GM19328 (cell line): ENCODE data around the gene SPRYD3.
A peak's percentile ranks its signal among the peaks of the same experiment; 100 is the strongest.
"Not testable (repeated sequence)": the region's sequence is repeated elsewhere in the genome, so short reads cannot be mapped to it uniquely, and the experiment has no call there.

Experiments used
- ATAC-seq: cut with Tn5 transposase; IDR thresholded peaks from one replicate; pipeline ENCODE4 v1.9.1; 2021; ENCODE audit warnings: mild to moderate bottlenecking, moderate library complexity; ENCODE audit not compliant: unreplicated experiment

Gene SPRYD3

GRCh38 chr12:53079226-53080117, at the start of gene SPRYD3:
Gene SPRYD3, minus strand, starts transcription at chr12:53079390. Its CDS starts 57 bp downstream, at chr12:53079333.
- peak; percentile 99 for ATAC-seq

GRCh38 chr12:53127169-53127568, 48.0 kb upstream of the SPRYD3 start:
- ATAC-seq: no peak

GRCh38 chr12:53124352-53124723, 45.1 kb upstream of the SPRYD3 start:
- no peak for ATAC-seq

- no peak for ATAC-seq
These were observed 44.6 kb upstream of the SPRYD3 start for GRCh38 chr12:53123578-53124351.

GRCh38 chr12:53122961-53123468, 43.8 kb upstream of the SPRYD3 start:
- no peak for ATAC-seq

GRCh38 chr12:53120685-53121525, 41.7 kb upstream of the SPRYD3 start:
- ATAC-seq: no peak

GRCh38 chr12:53118751-53119300, 39.6 kb upstream of the SPRYD3 start:
- no peak for ATAC-seq

- ATAC-seq: no peak
These were observed 36.9 kb upstream of the SPRYD3 start for GRCh38 chr12:53115891-53116648.

- ATAC-seq: no peak
These were observed 36.1 kb upstream of the SPRYD3 start for GRCh38 chr12:53115112-53115890.

GRCh38 chr12:53113951-53114350, 34.8 kb upstream of the SPRYD3 start:
- no peak for ATAC-seq

GRCh38 chr12:53113136-53113705, 34.0 kb upstream of the SPRYD3 start:
- no peak for ATAC-seq

- not testable (repeated sequence) for ATAC-seq
These were observed 33.2 kb upstream of the SPRYD3 start for GRCh38 chr12:53112431-53112830.

- ATAC-seq: no peak
These were observed 27.9 kb upstream of the SPRYD3 start for GRCh38 chr12:53107122-53107521.

GRCh38 chr12:53105712-53106439, 26.7 kb upstream of the SPRYD3 start:
- ATAC-seq: no peak

GRCh38 chr12:53105256-53105655, 26.1 kb upstream of the SPRYD3 start:
- no peak for ATAC-seq

- ATAC-seq: no peak
These were observed 24.7 kb upstream of the SPRYD3 start for GRCh38 chr12:53103860-53104305.

GRCh38 chr12:53102883-53103807, 24.0 kb upstream of the SPRYD3 start, which contains the start of gene SOAT2:
Gene SOAT2, plus strand, starts transcription at chr12:53103486. Its CDS starts 92 bp downstream, at chr12:53103578.
- ATAC-seq: no peak
